GM10248 (cell line): Measurements from ENCODE around the gene LIMK2.

ENCODE experiments used
- CTCF ChIA-PET: fragments of 300-600 bp; sonication (Branson Sonifier 250); formaldehyde crosslinking; extraction: SDS; loops from one replicate; lab custom pipeline; 2021; ENCODE audit warnings: antibody characterized with exemption; lab: Yijun Ruan, JAX
- POLR2A ChIA-PET: fragments of 350-650 bp; sonication (Branson Sonifier 250); formaldehyde crosslinking; extraction: SDS; loops from one replicate; lab custom pipeline; 2020; ENCODE audit warnings: antibody characterized with exemption; lab: Yijun Ruan, JAX
- DNase-seq: peaks from one replicate; pipeline ENCODE4 v3.0.0; 2012; ENCODE audit errors: extremely low spot score
- TF ChIP-seq, protein P1 (sequence below): IDR thresholded peaks from 2 replicates; pipeline ENCODE4 v1.5.1; 2012; ENCODE audit warnings: mild to moderate bottlenecking, low read depth; ENCODE audit errors: extremely low read depth, missing control alignments, control extremely low read depth

The LIMK2 gene

DNA sequence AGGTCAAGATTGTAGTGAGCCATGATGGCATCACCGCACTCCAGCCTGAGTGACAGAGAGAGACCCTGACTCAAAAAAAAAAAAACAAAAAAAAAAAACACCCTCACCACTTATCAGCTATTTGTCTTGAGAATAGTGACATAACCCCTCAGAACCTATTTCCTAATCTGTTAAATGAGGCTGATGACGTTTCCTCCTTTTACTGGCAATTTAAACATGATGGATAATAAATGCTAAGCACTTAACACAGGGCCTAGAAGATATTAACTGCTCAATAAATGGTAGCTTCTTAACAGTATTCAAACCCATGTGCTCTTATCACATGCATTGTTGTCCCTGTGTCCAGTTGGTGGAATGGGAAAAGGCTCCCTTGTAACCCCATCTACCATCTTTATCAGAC, 34.6 kb downstream of the LIMK2 start:
- CTCF ChIA-PET = interaction anchor here (0.8 to 19.2 kb wide), 6 partner anchors 9 to 67 kb away, joined by 3 to 156 read pairs (median 6); partner anchors contain the start of gene LIMK2
- no peak for DNase-seq
- POLR2A ChIA-PET = interaction anchor here (0.5 kb wide), 1 partner anchor 55 kb away, joined by 5 read pairs; no protein-coding TSS in a partner anchor
- TF ChIP-seq, protein P1, sequence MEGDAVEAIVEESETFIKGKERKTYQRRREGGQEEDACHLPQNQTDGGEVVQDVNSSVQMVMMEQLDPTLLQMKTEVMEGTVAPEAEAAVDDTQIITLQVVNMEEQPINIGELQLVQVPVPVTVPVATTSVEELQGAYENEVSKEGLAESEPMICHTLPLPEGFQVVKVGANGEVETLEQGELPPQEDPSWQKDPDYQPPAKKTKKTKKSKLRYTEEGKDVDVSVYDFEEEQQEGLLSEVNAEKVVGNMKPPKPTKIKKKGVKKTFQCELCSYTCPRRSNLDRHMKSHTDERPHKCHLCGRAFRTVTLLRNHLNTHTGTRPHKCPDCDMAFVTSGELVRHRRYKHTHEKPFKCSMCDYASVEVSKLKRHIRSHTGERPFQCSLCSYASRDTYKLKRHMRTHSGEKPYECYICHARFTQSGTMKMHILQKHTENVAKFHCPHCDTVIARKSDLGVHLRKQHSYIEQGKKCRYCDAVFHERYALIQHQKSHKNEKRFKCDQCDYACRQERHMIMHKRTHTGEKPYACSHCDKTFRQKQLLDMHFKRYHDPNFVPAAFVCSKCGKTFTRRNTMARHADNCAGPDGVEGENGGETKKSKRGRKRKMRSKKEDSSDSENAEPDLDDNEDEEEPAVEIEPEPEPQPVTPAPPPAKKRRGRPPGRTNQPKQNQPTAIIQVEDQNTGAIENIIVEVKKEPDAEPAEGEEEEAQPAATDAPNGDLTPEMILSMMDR = no peak

DNA sequence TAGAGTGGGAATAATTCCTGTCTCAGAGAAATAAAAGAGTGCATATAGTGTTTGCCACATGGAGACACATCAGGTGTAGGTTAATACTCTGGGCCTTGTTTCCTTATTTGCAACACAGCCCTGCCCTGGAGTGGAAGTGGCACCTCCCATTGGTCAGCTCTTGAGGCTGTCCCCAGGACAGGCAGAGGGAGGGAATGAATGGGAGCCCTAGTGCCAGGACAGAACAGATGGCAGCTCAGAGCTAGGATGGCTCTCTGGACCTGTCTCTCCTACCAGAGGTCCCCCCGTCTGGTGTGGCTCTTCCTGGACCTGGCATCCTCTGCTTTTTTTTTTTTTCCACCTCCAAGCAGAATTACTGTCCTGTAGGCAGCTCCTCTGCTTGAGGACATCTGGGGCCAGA, 35.6 kb downstream of the LIMK2 start:
- CTCF ChIA-PET = interaction anchor here (1.1 to 19.2 kb wide), 5 partner anchors 8 to 35 kb away, joined by 3 to 156 read pairs (median 8); partner anchors contain the start of gene LIMK2
- POLR2A ChIA-PET = no interaction called here
- no peak for DNase-seq
- TF ChIP-seq, protein P1 = no peak

DNA sequence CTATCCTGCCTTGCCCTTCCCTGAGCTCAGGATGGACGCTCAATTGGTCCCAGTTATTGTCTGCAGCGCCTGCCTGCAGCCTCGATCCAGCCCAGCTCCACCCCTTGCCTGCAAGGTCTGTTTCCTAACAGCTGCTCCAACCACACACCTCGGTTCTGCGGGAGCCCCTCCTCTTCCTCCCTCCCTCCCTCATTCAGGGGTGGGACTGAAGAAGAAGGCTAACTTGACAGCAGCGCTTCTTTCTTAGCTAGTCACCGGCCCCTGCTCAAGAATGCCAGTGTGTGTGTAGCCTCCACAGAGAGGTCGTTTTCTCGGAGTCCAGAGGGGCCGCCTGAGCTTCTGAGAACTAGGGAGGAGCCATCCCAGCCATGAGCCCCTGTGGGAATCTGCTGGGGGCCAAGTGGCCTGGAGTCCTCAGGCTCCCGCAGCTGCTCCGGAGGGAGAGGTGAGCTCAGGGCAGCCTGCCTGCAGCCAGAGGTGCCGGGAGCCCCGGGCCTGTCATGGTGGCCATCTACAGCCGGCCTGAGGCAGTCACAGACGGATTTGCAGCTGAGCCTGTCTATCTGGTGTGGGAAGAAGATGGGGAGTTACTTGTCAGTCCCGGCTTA, 36.1 kb downstream of the LIMK2 start:
- CTCF ChIA-PET = interaction anchor here (1.1 to 19.2 kb wide), 7 partner anchors 8 to 36 kb away, joined by 3 to 156 read pairs (median 5); partner anchors contain the start of gene LIMK2
- peak; percentile 63 for DNase-seq
- POLR2A ChIA-PET = no interaction called here
- TF ChIP-seq, protein P1 = no peak

DNA sequence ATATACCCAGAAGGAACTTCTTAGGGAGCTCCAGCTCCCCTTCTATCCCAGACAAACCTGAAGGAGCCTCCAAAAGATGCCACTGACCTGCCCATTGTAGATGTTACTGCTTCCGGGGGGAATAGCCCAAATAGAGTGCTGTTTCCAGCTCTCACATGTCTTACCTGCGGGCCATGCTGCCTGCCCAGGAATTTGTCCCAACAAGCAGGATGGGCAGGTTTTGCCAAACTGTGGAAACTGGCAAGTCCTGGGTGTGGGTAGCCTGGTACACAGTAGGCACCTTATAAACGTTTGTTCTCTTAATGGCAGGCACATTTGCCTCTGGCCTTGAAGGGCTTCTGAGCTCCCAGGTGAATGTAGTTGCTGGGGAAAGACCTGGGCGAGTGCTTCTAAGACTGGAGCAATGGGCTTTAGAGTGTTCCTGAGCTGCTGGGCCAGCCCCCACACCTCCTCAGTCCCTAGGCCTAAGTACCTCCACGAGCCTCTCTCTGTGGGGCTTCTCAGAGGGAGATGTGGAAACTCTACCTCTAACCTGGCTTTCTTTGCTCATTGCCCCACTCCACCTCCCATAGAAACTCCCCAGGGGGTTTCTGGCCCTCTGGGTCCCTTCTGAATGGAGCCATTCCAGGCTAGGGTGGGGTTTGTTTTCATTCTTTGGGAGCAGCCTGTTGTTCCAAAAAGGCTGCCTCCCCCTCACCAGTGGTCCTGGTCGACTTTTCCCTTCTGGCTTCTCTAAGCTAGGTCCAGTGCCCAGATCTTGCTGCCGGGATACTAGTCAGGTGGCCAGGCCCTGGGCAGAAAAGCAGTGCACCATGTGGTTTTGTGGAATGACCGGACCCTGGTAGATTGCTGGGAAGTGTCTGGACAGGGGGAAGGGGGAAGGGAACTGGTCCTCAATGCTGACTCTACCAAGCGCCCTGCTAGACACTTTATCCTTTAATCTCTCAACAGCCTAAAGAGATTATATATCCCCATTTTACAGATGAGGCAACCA, 37.2 kb downstream of the LIMK2 start:
- ChIA-PET CTCF (interaction anchor here (1.4 to 19.2 kb wide), 7 partner anchors 10 to 37 kb away, joined by 3 to 156 read pairs (median 6); partner anchors contain the start of gene LIMK2), POLR2A (no interaction called here)
- no peak for DNase-seq
- TF ChIP-seq, protein P1 = no peak

GRCh38 chr22:31250740-31251600, 38.9 kb downstream of the LIMK2 start:
- ChIA-PET CTCF (interaction anchor here (0.8 to 19.2 kb wide), 8 partner anchors 10 to 50 kb away, joined by 3 to 156 read pairs (median 3); partner anchors contain the start of gene LIMK2), POLR2A (no interaction called here)
- TF ChIP-seq, protein P1 = no peak
- DNase-seq = no peak
